Type B pancreatic cell (in vitro differentiated cells): ENCODE measurements around the gene SCARB2. TPM values are rescaled to one million over a fixed set of nuclear protein-coding genes. Genes with fewer than 3 reads are reported as not detected.

Source experiments
- DNase-seq: peaks from one replicate; pipeline ENCODE4 v3.0.0; 2021; ENCODE audit warnings: mixed read lengths; ENCODE audit not compliant: unreplicated experiment; ENCODE audit errors: extremely low spot score
- H3K27ac Mint-ChIP-seq: 2 replicates; pipeline ENCODE4 v1.8.0; 2021; ENCODE audit warnings: mild to moderate bottlenecking, mixed read lengths
- H3K27me3 Mint-ChIP-seq: 2 replicates; pipeline ENCODE4 v1.8.0; 2021; ENCODE audit warnings: mixed read lengths
- H3K36me3 Mint-ChIP-seq: 2 replicates; pipeline ENCODE4 v1.8.0; 2021; ENCODE audit warnings: mixed read lengths
- H3K4me1 Mint-ChIP-seq: one replicate; pipeline ENCODE4 v1.8.0; 2021; ENCODE audit warnings: mixed read lengths; ENCODE audit not compliant: unreplicated experiment
- H3K4me3 Mint-ChIP-seq: 2 replicates; pipeline ENCODE4 v1.8.0; 2021; ENCODE audit warnings: mild to moderate bottlenecking, mixed read lengths
- H3K9me3 Mint-ChIP-seq: 2 replicates; pipeline ENCODE4 v1.8.0; 2021; ENCODE audit warnings: mixed read lengths
- CTCF ChIP-seq: fragments of 200-600 bp; sonication (generic); conservative IDR thresholded peaks from 2 replicates; pipeline ENCODE4 v1.5.0; 2021; ENCODE audit warnings: antibody characterized with exemption, mild to moderate bottlenecking
- total RNA-seq: library from RNA; stranded (reverse); gene quantifications from 2 replicates; pipeline ENCODE4 v1.2.1, GENCODE V29; 2021; ENCODE audit warnings: low replicate concordance

Gene SCARB2
- total RNA-seq, 1 donor from 2014 or later: 102 TPM

- Mint-ChIP-seq H3K4me3 (peak overlapping the region; percentile 17), H3K27me3 (no peaks in the 10 kb centered on the region), H3K27ac (no peak overlapping the region), H3K9me3 (no peaks in the 10 kb centered on the region), H3K36me3 (no peaks in the 10 kb centered on the region), H3K4me1 (peaks cover 34% of the 10 kb centered on the region)
- DNase-seq: no peak
- no peak for TF ChIP-seq CTCF
These were observed 2.9 kb upstream of the SCARB2 start for GRCh38 chr4:76216524-76216923.

- peak overlapping the region; percentile 83 for H3K4me3 Mint-ChIP-seq
- no peaks in the 10 kb centered on the region for H3K9me3 Mint-ChIP-seq
- no peaks in the 10 kb centered on the region for H3K36me3 Mint-ChIP-seq
- no peak for DNase-seq
- TF ChIP-seq CTCF: no peak
- H3K4me1 Mint-ChIP-seq: peaks cover 49% of the 10 kb centered on the region
- H3K27me3 Mint-ChIP-seq: no peaks in the 10 kb centered on the region
- H3K27ac Mint-ChIP-seq: peak overlapping the region; percentile 89
These were observed 1.5 kb upstream of the SCARB2 start for GRCh38 chr4:76215077-76215476.

GRCh38 chr4:76214177-76214675, 602 bp upstream of the SCARB2 start:
- peaks cover 50% of the 10 kb centered on the region for H3K4me1 Mint-ChIP-seq
- peak overlapping the region; percentile 89 for H3K27ac Mint-ChIP-seq
- no peak for DNase-seq
- no peaks in the 10 kb centered on the region for H3K36me3 Mint-ChIP-seq
- peak overlapping the region; percentile 83 for H3K4me3 Mint-ChIP-seq
- H3K9me3 Mint-ChIP-seq: no peaks in the 10 kb centered on the region
- no peaks in the 10 kb centered on the region for H3K27me3 Mint-ChIP-seq
- no peak for TF ChIP-seq CTCF

- H3K27me3 Mint-ChIP-seq: no peaks in the 10 kb centered on the region
- peak overlapping the region; percentile 96 for H3K27ac Mint-ChIP-seq
- no peak for DNase-seq
- H3K4me3 Mint-ChIP-seq: peak overlapping the region; percentile 95
- H3K36me3 Mint-ChIP-seq: peaks cover 7% of the 10 kb centered on the region
- H3K4me1 Mint-ChIP-seq: peaks cover 60% of the 10 kb centered on the region
- H3K9me3 Mint-ChIP-seq: no peaks in the 10 kb centered on the region
- TF ChIP-seq CTCF: no peak
These were observed 691 bp downstream of the SCARB2 start for GRCh38 chr4:76212851-76213414.

GRCh38 chr4:76211769-76212708, 1.6 kb downstream of the SCARB2 start:
- TF ChIP-seq CTCF: no peak
- Mint-ChIP-seq H3K4me1 (peaks cover 61% of the 10 kb centered on the region), H3K27ac (peak overlapping the region; percentile 96), H3K27me3 (no peaks in the 10 kb centered on the region), H3K9me3 (no peaks in the 10 kb centered on the region), H3K4me3 (peak overlapping the region; percentile 95), H3K36me3 (peaks cover 12% of the 10 kb centered on the region)
- DNase-seq: no peak
